HEK293T (cell line): ENCODE data around the gene PXDN.

ENCODE experiments used
- BHLHE40 ChIP-seq: fragments of 450-650 bp; IDR thresholded peaks from 2 replicates; pipeline ENCODE4 v1.6.1; 2016; ENCODE audit warnings: mild to moderate bottlenecking, moderate library complexity, borderline replicate concordance
- CTBP1 ChIP-seq: fragments of 450-650 bp; IDR thresholded peaks from 2 replicates; pipeline ENCODE4 v1.6.1; 2016; ENCODE audit warnings: borderline replicate concordance
- ELF4 ChIP-seq: fragments of 450-650 bp; IDR thresholded peaks from 2 replicates; pipeline ENCODE4 v1.6.1; 2017; ENCODE audit warnings: antibody characterized with exemption
- FOXA1 ChIP-seq: fragments of 450-650 bp; IDR thresholded peaks from 2 replicates; pipeline ENCODE4 v1.6.1; 2016; ENCODE audit warnings: mild to moderate bottlenecking
- FOXK2 ChIP-seq: fragments of 450-650 bp; IDR thresholded peaks from 2 replicates; pipeline ENCODE4 v1.6.1; 2016; ENCODE audit warnings: mild to moderate bottlenecking
- FOXM1 ChIP-seq: fragments of 450-650 bp; IDR thresholded peaks from 2 replicates; pipeline ENCODE4 v1.6.1; 2017; ENCODE audit warnings: mild to moderate bottlenecking, borderline replicate concordance
- HDGF ChIP-seq: fragments of 450-650 bp; IDR thresholded peaks from 2 replicates; pipeline ENCODE4 v1.6.1; 2017; ENCODE audit warnings: antibody characterized with exemption, borderline replicate concordance
- LEF1 ChIP-seq: fragments of 450-650 bp; IDR thresholded peaks from 2 replicates; pipeline ENCODE4 v1.6.1; 2017; ENCODE audit warnings: mild to moderate bottlenecking, borderline replicate concordance
- NFRKB ChIP-seq: fragments of 450-650 bp; IDR thresholded peaks from 2 replicates; pipeline ENCODE4 v1.6.1; 2016; ENCODE audit warnings: mild to moderate bottlenecking, moderate library complexity
- PKNOX1 ChIP-seq: fragments of 450-650 bp; IDR thresholded peaks from 2 replicates; pipeline ENCODE4 v1.6.1; 2016
- SP1 ChIP-seq: fragments of 450-650 bp; IDR thresholded peaks from 2 replicates; pipeline ENCODE4 v1.6.1; 2017
- SUZ12 ChIP-seq: fragments of 450-650 bp; IDR thresholded peaks from 2 replicates; pipeline ENCODE4 v1.6.1; 2016; ENCODE audit warnings: mild to moderate bottlenecking
- TARDBP ChIP-seq: fragments of 450-650 bp; IDR thresholded peaks from 2 replicates; pipeline ENCODE4 v1.6.1; 2016
- ZNF384 ChIP-seq: fragments of 450-650 bp; IDR thresholded peaks from 2 replicates; pipeline ENCODE4 v1.6.1; 2016

- no peak for TF ChIP-seq BHLHE40
- no peak for TF ChIP-seq SUZ12
- no peak for TF ChIP-seq ZNF384
- no peak for TF ChIP-seq FOXK2
- TF ChIP-seq SP1, result no peak
- no peak for TF ChIP-seq FOXM1
- TF ChIP-seq FOXA1, result no peak
- TF ChIP-seq HDGF, result no peak
- TF ChIP-seq TARDBP, result no peak
- no peak for TF ChIP-seq NFRKB
- no peak for TF ChIP-seq PKNOX1
- no peak for TF ChIP-seq ELF4
- no peak for TF ChIP-seq CTBP1
- no peak for TF ChIP-seq LEF1
Observed at GRCh38 chr2:1600191-1601066, 143.9 kb downstream of the PXDN start.
